Esophagus muscularis mucosa (tissue), 3 donors: ENCODE data around the gene TBC1D8.

Experiments
- POLR2A ChIP-seq: fragments of 450-650 bp; IDR thresholded peaks from one replicate; pipeline ENCODE4 v1.6.1; 2017; ENCODE audit warnings: antibody characterized with exemption, moderate library complexity, mild to moderate bottlenecking, low read depth
- TF ChIP-seq, protein P1 (sequence below), 3 experiments: fragments of 200-600 bp in 2 of 3; fragments of 450-650 bp in 1 of 3; sonication (generic) in 2 of 3; IDR thresholded peaks; one replicate each; pipeline ENCODE4 v1.5.1; 2017 to 2019; ENCODE audit warnings: antibody characterized with exemption in 3 of 3, mild to moderate bottlenecking in 2 of 3, moderate library complexity in 1 of 3

GRCh38 chr2:101159526-101159925 lies 8.3 kb upstream of the TBC1D8 start:
- TF ChIP-seq, protein P1, sequence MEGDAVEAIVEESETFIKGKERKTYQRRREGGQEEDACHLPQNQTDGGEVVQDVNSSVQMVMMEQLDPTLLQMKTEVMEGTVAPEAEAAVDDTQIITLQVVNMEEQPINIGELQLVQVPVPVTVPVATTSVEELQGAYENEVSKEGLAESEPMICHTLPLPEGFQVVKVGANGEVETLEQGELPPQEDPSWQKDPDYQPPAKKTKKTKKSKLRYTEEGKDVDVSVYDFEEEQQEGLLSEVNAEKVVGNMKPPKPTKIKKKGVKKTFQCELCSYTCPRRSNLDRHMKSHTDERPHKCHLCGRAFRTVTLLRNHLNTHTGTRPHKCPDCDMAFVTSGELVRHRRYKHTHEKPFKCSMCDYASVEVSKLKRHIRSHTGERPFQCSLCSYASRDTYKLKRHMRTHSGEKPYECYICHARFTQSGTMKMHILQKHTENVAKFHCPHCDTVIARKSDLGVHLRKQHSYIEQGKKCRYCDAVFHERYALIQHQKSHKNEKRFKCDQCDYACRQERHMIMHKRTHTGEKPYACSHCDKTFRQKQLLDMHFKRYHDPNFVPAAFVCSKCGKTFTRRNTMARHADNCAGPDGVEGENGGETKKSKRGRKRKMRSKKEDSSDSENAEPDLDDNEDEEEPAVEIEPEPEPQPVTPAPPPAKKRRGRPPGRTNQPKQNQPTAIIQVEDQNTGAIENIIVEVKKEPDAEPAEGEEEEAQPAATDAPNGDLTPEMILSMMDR (IDR thresholded peaks at IDR 0.05) = no peak
- TF ChIP-seq POLR2A = no peak
